K562 (cell line): ENCODE measurements around the gene OR13A1. TPM values are rescaled to one million over a fixed set of nuclear protein-coding genes. Genes with fewer than 3 reads are reported as not detected.

Experiments
- ATAC-seq: fragments of 200-7000 bp; cut with Tn5 transposase; 3 replicates; pipeline ENCODE4 v1.9.1; 2020; ENCODE audit warnings: moderate library complexity
- BruUV-seq: library from RNA; stranded (reverse); fragments of 400-500 nt; replicated peaks from 2 replicates; lab custom pipeline; 2021; lab: Mats Ljungman, UMichigan
- CTCF ChIA-PET: fragments of 300-600 bp; formaldehyde crosslinking; extraction: SDS; loops from one replicate; lab custom pipeline; 2021; ENCODE audit warnings: low intra/inter-chr PET ratio; lab: Yijun Ruan, JAX
- POLR2A ChIA-PET: fragments of 300-600, 350-650 bp; sonication (Branson Sonifier 250); formaldehyde crosslinking; extraction: SDS; loops from one replicate; lab custom pipeline; 2021; ENCODE audit warnings: antibody characterized with exemption, inconsistent platforms; lab: Yijun Ruan, JAX
- DNase-seq, 4 experiments: peaks; one replicate each; pipeline versions ENCODE4 v3.0.0 to v3.0.0-alpha.2; 2011 to 2018; ENCODE audit warnings: low spot score in 3 of 4, mixed read lengths in 3 of 4; ENCODE audit errors: extremely low read depth in 1 of 4
- FAIRE-seq: peaks from 2 replicates; lab custom pipeline; 2011; peaks lifted over from hg19 to GRCh38; lab: Jason Lieb, UNC
- H2AFZ ChIP-seq: 2 replicates; pipeline ENCODE4 v1.6.0; 2011; ENCODE audit warnings: low read depth, low read length, control low read depth, inconsistent platforms
- H3K27ac ChIP-seq: fragments of 200-600 bp; 3 replicates; pipeline ENCODE4 v1.8.0; 2011; ENCODE audit warnings: low read depth, mild to moderate bottlenecking, control low read depth, inconsistent platforms, low read length, moderate library complexity, mixed read lengths; ENCODE audit errors: extremely low read depth
- H3K27me3 ChIP-seq, 2 experiments: fragments of 300-600 bp in 1 of 2; 2 replicates in 1 of 2; 3 replicates in 1 of 2; pipeline versions ENCODE4 v1.6.0 to v1.8.0; 2011; ENCODE audit warnings: inconsistent platforms in 2 of 2, low read length in 2 of 2, mild to moderate bottlenecking in 1 of 2, mixed read lengths in 1 of 2, moderate library complexity in 1 of 2; ENCODE audit not compliant: control insufficient read depth in 2 of 2, insufficient read depth in 2 of 2
- H3K36me3 ChIP-seq: fragments of 300-600 bp; 3 replicates; pipeline ENCODE4 v1.8.0; 2011; ENCODE audit warnings: mild to moderate bottlenecking, low read length, inconsistent platforms; ENCODE audit not compliant: control insufficient read depth, insufficient read depth
- H3K4me1 ChIP-seq, 2 experiments: fragments of 200-600 bp in 1 of 2; replicated peaks in 1 of 2; 2 replicates in 1 of 2; 3 replicates in 1 of 2; pipeline versions ENCODE4 v1.5.1 to v1.8.0; 2011; ENCODE audit warnings: inconsistent platforms in 2 of 2, low read length in 2 of 2, mild to moderate bottlenecking in 1 of 2, mixed read lengths in 1 of 2, moderate library complexity in 1 of 2; ENCODE audit not compliant: control insufficient read depth in 2 of 2, insufficient read depth in 2 of 2
- H3K4me2 ChIP-seq: 2 replicates; pipeline ENCODE4 v1.6.1; 2011; ENCODE audit warnings: low read length, control low read depth, inconsistent platforms, mixed read lengths; ENCODE audit not compliant: insufficient read depth
- H3K4me3 ChIP-seq: fragments of 200-600 bp; sonication (generic), shearing (Covaris generic); 2 replicates; pipeline ENCODE4 v1.5.1; 2016; ENCODE audit warnings: control low read depth, inconsistent platforms
- H3K79me2 ChIP-seq: fragments of 200-600 bp; 3 replicates; pipeline ENCODE4 v1.8.0; 2011; ENCODE audit warnings: low read length, inconsistent platforms; ENCODE audit not compliant: control insufficient read depth, insufficient read depth
- H3K9ac ChIP-seq, 2 experiments: 2 replicates each; pipeline versions ENCODE4 v1.6.0 to v1.6.1; 2011; ENCODE audit warnings: low read depth in 2 of 2, low read length in 2 of 2, control low read depth in 1 of 2, inconsistent platforms in 1 of 2, mild to moderate bottlenecking in 1 of 2, mixed read lengths in 1 of 2; ENCODE audit not compliant: insufficient read depth in 1 of 2
- H3K9me1 ChIP-seq: one replicate; pipeline ENCODE4 v1.6.0; 2011; ENCODE audit warnings: inconsistent platforms, mild to moderate bottlenecking, low read length, moderate library complexity; ENCODE audit not compliant: control insufficient read depth, insufficient read depth
- H3K9me3 ChIP-seq: replicated peaks from 2 replicates; pipeline ENCODE4 v1.5.1; 2011; ENCODE audit warnings: low read depth, low read length, inconsistent platforms; ENCODE audit not compliant: control insufficient read depth, insufficient read depth
- H4K20me1 ChIP-seq: replicated peaks from 2 replicates; pipeline ENCODE4 v1.6.1; 2011; ENCODE audit warnings: low read length, inconsistent platforms, mixed read lengths; ENCODE audit not compliant: control insufficient read depth, insufficient read depth
- MEIS2 ChIP-seq: fragments of 450-650 bp; IDR thresholded peaks from 2 replicates; pipeline ENCODE4 v1.6.1; 2014; ENCODE audit warnings: mild to moderate bottlenecking; ENCODE audit not compliant: partially characterized antibody
- ZNF318 ChIP-seq, 2 experiments: fragments of 450-650 bp; IDR thresholded peaks; 2 replicates each; pipeline ENCODE4 v1.6.1; 2016; ENCODE audit warnings: mild to moderate bottlenecking in 2 of 2, borderline replicate concordance in 1 of 2, low read depth in 1 of 2, moderate library complexity in 1 of 2
- WGBS: fragments of 100-300 bp; shearing (Covaris generic); methylation state at CpG from one replicate; pipeline ENCODE4 v1.1.6; 2016; ENCODE audit warnings: low coverage, mixed read lengths; ENCODE audit not compliant: insufficient coverage; ENCODE audit errors: missing lambda C conversion rate; 5-methylcytosine and 5-hydroxymethylcytosine counted together
- in situ Hi-C: fragments of 300-500 bp; cut with MboI; formaldehyde crosslinking; loops from 4 replicates; pipeline ENCODE4 v1.15.0; 2018; ENCODE audit warnings: inconsistent platforms, mixed read lengths
- intact Hi-C: fragments of 100-400 bp; cut with micrococcal nuclease; formaldehyde crosslinking; loops from 2 replicates; pipeline ENCODE4 v1.14.2; 2022
- polyA plus RNA-seq, 8 experiments: library from polyadenylated mRNA; depleted of rRNA in 4 of 8; stranded (reverse) in 5 of 8; unstranded in 3 of 8; fragments of >200 nt; fragmentation: Nextera tagmentation in 2 of 8; fragmentation: Illumina TruSeq in 1 of 8; extraction: Ambion mirVana in 2 of 8; extraction: Trizol in 1 of 8; gene quantifications; 2 replicates each; pipeline versions ENCODE4 v1.2.1 to v1.2.3, GENCODE V29; 2011 to 2014; ENCODE audit warnings: inconsistent platforms in 1 of 8, missing spikeins in 1 of 8
- total RNA-seq, 7 experiments: library from RNA; depleted of rRNA in 6 of 7; stranded (reverse); fragments of >200 nt in 6 of 7; fragmentation: Illumina TruSeq in 2 of 7; extraction: Trizol in 2 of 7; gene quantifications; 2 replicates each; pipeline versions ENCODE4 v1.2.1 to v1.2.3, GENCODE V29; 2011 to 2021; ENCODE audit warnings: low replicate concordance in 1 of 7

The OR13A1 gene
- total and polyA plus RNA-seq, 9 of the 15 experiments (the other 6 are each of a cell fraction or from before 2014, with no cell fraction given), result 0.03 to 0.11 (median 0.06) TPM; not detected in 3

- Histone ChIP-seq H3K9me3 (no peaks in the 10 kb centered on the region), H3K4me2 (no peak overlapping the region), H3K9ac (no peak overlapping the region), H3K27ac (no peak overlapping the region), H3K79me2 (no peaks in the 10 kb centered on the region), H3K4me1 (no peaks in the 10 kb centered on the region; a peak in 1 of 5 replicates), H3K4me3 (no peak overlapping the region), H2AFZ (no peak overlapping the region), H4K20me1 (no peaks in the 10 kb centered on the region), H3K27me3 (0 out of 5 replicates have a peak, but pooled peaks cover 0 to 8% of the 10 kb centered on the region in 2 experiments), H3K9me1 (no peaks in the 10 kb centered on the region), H3K36me3 (no peaks in the 10 kb centered on the region)
- 18% methylated on average over 2 of the region's 2 CpGs for WGBS
- TF ChIP-seq ZNF318 (IDR thresholded peaks at IDR 0.05; ENCODE audit: borderline replicate concordance in 1 of 2, low read depth in 1 of 2) (no peak), MEIS2 (peak; percentile 6)
- FAIRE-seq, result no peak
- ATAC-seq, result no peak
- DNase-seq, result no peak
- ChIA-PET POLR2A (interaction anchor here (1.0 kb wide), 1 partner anchor 11 kb away, joined by 3 read pairs; no protein-coding TSS in a partner anchor), CTCF (no interaction called here)
- BruUV-seq, result no TSS peak
- intact Hi-C loops (no loop called here), in situ Hi-C loops (no loop called here)
Measured at GRCh38 chr10:45294681-45295080, 20.7 kb downstream of the OR13A1 start.
